Liver (tissue), 3 donors: ENCODE results near the gene HOXA5.

Source experiments
- CTCF ChIP-seq: fragments of 150-350 bp; IDR thresholded peaks from 2 replicates; pipeline ENCODE4 v1.5.1; 2017; ENCODE audit warnings: improper control_type of control experiment, low read depth, low read length; ENCODE audit not compliant: missing input control
- JUND ChIP-seq, 2 donors: IDR thresholded peaks; 2 replicates each; pipeline ENCODE4 v1.6.1; 2016; ENCODE audit warnings: antibody characterized with exemption in 2 of 2
- MAX ChIP-seq: IDR thresholded peaks from 2 replicates; pipeline ENCODE4 v1.6.1; 2016; ENCODE audit warnings: antibody characterized with exemption
- RAD21 ChIP-seq, 2 donors: IDR thresholded peaks; 2 replicates each; pipeline ENCODE4 v1.6.1; 2016; ENCODE audit warnings: antibody characterized with exemption in 2 of 2, mild to moderate bottlenecking in 2 of 2
- REST ChIP-seq: IDR thresholded peaks from 2 replicates; pipeline ENCODE4 v1.6.1; 2016; ENCODE audit warnings: antibody characterized with exemption, mild to moderate bottlenecking
- donor health status: healthy.
- donor health status: healthy.

- TF ChIP-seq CTCF (no peak), JUND (IDR thresholded peaks at IDR 0.05) (no peak), REST (no peak), MAX (no peak), RAD21 (IDR thresholded peaks at IDR 0.05) (no peak)
These were observed 42.7 kb downstream of the HOXA5 start for GRCh38 chr7:27100694-27101170.
